ENCODE data around the gene DPP10.

DNA sequence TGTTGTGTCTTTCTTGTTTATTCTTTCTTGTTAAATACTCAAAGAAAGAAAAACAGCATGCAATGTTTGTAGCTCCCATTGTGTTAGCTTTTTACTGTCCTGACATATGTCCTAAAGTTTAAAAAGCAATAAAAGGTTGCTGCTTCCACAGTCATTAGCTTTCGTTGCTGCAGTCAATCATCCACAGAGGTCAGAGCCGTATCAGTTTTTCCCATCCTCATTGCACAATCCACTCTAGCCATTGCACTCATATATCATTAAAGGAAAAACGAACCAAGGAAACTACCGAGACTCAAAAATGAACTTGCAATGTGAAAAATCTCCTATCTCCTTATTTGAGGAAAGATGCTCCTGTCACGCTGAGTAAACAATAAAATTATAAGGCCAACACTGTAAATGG is 954.1 kb downstream of the DPP10 start:
- TF ChIP-seq POLR2A (IDR thresholded peaks at IDR 0.05; ENCODE audit: low read depth, low read length) (no peak), POLR2AphosphoS5 (IDR thresholded peaks at IDR 0.05; ENCODE audit: low read depth, low read length) (no peak)
